Endometrial microvascular endothelial cells (primary cell): Measurements from ENCODE around the gene PLXNA4. TPM values are rescaled to one million over a fixed set of nuclear protein-coding genes. Genes with fewer than 3 reads are reported as not detected.

ENCODE experiments used
- in situ Hi-C: cut with HindIII; loops from 2 replicates; pipeline ENCODE4 v1.10.0; 2017; ENCODE audit warnings: low sequenced_read_pairs, low pct_unique_long_range_greater_than_20kb; ENCODE audit errors: inconsistent ontology term
- total RNA-seq: library from RNA; depleted of rRNA; stranded (reverse); fragments of >200 nt; gene quantifications from one replicate; pipeline ENCODE4 v1.2.3, GENCODE V29; 2015; ENCODE audit errors: inconsistent ontology term

The PLXNA4 gene
- total RNA-seq, 1 donor from 2014 or later, result 0.19 TPM

DNA sequence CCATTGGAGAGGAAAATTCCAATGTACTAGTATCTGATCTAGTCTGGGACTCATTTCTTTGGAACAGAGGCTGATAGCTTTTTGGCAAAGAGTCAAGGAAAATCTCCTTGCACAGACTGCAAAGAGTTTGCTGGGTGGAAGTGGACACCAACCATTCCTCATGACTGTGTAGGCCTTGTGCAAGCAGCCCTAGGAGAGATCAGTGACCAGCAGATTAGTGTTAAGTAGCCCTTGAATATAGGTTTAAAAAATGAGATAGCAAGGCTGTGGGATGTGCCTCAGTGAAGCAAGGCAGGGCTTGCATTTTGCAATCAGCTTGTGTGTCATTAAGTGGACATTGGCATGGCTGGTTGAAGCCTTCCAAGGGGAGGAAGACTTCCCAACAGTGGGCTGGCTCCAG, 341.6 kb downstream of the PLXNA4 start:
- in situ Hi-C loops, result no loop called here

DNA sequence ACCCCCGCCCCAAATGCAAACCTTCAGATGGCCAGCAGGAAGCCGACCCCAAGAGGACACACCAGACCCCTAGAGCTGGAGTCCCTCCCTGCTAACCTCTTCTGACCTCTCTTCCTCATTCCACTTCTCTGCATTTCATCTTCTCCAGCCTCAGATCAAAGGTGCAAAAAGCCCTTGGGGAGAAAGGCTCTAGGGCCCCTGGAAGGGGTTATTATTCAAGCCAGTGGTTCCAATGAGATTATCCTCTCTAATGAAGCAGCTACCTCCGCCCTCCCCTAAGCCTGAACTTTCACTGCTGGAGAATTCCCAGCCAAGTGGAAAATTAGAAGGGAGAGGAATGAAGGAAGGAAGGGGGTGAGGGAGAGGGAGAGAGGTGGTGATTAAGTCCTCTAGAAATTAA, 343.9 kb downstream of the PLXNA4 start:
- in situ Hi-C loops, result no loop called here

DNA sequence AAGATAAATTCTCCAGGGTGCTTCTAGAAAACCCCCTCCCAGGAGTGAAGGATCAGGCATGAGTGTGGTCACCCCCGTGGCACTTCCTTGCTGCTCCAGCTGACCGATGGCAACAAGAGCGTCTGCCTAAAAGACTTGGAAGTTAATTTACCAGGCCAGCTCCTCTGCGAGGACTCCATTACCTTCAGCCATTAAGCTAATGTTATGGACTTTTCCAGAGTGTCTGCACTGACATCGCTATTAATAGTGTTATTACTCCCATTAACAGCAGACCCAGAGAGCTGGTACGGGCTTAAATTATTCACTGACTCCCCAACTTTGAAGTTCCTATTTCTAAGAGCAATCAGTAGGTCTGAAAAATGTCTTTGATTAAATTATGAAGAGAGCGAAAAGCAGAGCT, 345.8 kb downstream of the PLXNA4 start:
- in situ Hi-C loops, result no loop called here

DNA sequence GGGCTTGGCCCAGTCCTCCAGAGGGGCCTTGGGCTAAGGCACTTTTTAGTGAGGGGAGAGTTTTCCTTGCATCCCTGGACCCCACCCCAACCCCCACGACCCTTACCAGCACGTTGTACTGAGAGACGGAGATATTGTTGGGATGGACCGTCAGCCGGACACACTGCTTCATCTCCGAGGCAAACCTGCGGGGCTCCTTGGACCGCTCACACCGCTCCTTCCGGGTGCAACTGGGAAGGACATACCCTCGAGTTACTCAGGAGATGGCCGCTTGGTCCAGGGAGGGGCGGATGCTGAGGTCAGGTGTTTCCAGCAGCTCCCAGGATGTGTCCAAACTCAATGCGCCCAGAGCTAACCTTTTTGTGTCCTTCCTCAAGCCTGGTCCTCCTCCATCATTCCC, 348.0 kb downstream of the PLXNA4 start:
- in situ Hi-C loops, result no loop called here

DNA sequence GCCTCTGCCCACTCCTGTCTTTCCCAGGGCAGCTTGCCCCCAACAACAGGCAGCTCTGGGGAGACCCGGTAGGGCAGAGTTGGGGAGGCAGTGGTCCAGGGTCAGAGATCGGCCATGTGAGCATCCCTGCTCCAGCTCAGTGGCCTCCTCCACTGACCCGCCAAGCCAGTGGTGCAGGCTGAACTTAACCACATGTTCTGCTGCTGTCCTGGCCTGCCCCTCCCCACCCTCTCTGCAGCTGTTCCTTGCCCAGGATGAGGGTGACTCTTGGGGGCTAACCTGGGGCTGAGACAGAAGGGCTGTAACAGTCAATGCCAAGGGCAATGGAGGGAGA, 349.3 kb downstream of the PLXNA4 start:
- in situ Hi-C loops, result no loop called here

DNA sequence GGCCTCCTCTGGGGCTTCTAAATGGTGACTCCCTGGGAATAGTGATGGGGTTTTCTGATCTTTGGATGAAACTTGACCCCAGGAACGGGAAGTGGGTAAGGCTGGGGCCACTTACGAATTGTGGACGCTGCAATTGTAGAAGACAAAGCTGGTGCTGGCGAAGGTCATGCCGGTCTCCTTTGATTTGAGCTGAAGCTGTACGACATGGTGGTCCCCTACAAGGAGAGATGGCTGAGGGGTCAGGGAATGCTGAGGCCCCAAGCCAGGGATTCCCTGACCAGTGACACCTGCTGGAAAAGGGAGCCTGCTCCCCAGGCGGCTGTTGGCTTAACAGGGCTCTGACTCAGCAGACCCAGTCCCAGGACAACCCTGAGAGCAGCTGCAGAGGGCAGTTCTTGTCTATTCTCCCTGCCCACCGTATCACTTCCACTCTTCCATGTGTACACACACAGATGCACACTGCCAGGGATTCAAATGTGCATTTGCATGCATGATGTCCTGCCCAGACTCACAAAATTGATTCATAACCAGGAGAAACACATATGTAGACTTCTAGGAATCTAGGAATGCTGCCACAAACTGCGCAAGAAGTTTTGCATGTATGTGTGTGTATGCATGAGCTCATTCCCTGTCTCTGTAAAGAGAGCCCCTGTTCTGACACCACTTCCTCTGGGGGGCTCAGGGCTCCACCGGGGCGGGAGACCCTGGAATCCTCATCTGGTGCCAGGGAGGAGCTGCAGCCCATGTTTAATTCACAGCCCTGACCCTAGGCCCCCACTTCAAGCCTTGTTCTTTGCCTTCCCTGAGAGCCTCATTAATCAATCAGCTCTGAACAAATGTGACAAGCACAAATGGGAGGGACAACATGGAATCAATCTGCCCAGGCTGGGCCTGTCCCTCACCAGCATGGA, 350.0 kb downstream of the PLXNA4 start:
- in situ Hi-C loops, result no loop called here

DNA sequence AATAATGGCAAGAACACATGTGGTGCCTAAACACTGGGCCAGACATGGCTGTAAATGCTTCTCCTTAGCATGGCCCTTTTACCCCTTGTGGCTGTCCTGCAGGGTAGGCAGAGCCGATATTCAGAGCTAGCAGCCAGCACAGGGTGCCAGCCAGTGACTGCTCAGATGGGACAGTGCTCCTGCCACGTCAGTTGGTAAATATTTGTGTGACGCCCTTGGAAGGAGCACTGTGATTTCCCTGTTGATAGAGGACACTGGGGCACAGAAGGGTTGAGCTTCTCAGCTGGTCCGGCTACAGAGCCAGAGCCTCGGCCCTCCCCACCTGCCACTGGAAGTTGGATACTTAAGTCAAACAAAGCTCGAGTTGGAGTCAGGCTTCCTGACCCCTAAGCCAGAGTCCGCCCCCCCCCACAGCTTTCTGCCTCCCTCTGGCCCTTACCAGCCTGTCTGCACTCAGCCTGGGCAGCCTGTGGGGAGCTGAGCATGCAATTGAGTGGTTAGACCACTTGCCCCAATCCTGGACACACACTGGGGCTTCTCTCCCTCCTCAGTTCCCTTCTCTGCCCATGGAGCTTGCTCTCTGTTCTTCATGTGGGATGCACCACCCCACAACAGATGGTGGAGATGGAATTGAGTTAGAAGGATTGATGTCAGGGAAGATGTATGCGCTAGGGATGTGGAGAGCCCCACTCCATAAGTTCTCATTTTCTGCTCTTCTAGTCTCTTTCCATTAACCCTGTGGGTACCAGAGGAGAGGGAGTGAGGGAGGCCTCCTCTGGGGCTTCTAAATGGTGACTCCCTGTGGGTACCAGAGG, 350.8 kb downstream of the PLXNA4 start:
- in situ Hi-C loops, result no loop called here

GRCh38 chr7:132221356-132221755, 354.9 kb downstream of the PLXNA4 start:
- in situ Hi-C loops, result no loop called here

GRCh38 chr7:132220060-132220459, 356.2 kb downstream of the PLXNA4 start:
- in situ Hi-C loops, result no loop called here

GRCh38 chr7:132218876-132219275, 357.4 kb downstream of the PLXNA4 start:
- in situ Hi-C loops, result no loop called here

DNA sequence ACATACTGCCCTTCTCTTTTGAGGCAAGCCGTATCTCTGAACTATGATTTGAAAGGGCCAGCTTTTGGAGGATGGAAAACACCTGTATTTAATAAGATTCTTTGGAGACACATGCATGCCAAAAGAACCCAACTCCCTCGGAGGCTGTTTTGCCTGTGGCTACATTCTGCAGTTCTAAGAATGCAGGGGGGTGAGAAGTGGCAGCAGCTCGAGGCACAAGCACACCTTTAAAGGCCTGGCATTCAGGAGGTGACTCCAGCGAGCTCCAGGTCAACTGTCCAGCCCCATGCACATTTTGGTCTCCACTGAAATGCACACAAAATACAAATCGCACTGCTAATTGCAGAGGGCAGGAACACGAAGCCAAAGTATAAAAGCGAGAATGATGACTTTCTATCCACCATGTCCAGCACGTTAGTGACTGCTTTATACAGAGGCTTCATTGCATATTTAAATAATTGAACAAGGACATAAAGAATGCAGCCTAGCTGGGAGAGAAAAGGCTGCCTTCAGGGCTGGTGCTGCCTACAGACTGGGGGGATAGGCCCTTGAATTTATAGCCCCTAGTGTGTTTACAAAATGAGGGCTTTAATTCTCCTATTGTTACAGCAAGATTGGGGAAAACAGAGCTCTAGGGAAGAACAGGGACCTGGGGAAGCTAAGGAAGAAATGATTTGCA, 359.3 kb downstream of the PLXNA4 start:
- in situ Hi-C loops, result no loop called here

- in situ Hi-C loops, result no loop called here
Measured at GRCh38 chr7:132214452-132214851, 361.8 kb downstream of the PLXNA4 start.

GRCh38 chr7:132213583-132213982, 362.7 kb downstream of the PLXNA4 start:
- in situ Hi-C loops, result no loop called here

- in situ Hi-C loops, result no loop called here
Measured at GRCh38 chr7:132211971-132212370, 364.3 kb downstream of the PLXNA4 start.

- in situ Hi-C loops, result no loop called here
Measured at GRCh38 chr7:132210821-132211220, 365.4 kb downstream of the PLXNA4 start.

GRCh38 chr7:132207782-132208181, 368.5 kb downstream of the PLXNA4 start:
- in situ Hi-C loops, result no loop called here

GRCh38 chr7:132207211-132207610, 369.1 kb downstream of the PLXNA4 start:
- in situ Hi-C loops, result no loop called here

DNA sequence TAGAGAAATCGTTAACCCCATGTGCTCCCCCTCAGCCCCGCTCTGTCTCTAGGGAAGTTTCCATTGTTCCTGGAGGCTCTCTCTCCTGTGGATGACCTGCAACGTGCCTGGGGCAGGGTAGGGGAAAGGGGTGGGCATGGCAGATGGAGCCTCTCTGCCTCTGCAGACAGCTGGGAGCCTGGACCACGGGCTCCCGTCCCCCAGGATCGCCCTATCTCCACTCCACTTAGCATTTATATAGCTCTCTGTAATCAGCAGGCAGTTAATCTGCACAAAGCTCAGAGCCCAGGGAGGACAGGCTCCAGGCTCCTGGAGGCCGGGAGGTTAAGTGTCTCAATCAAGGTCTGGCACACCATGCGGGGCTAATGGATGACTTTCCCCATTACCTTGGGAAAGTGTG, 369.7 kb downstream of the PLXNA4 start:
- in situ Hi-C loops, result no loop called here

- in situ Hi-C loops, result no loop called here
Measured at GRCh38 chr7:132205509-132205908, 370.8 kb downstream of the PLXNA4 start.

- in situ Hi-C loops, result no loop called here
Measured at GRCh38 chr7:132203021-132203420, 373.2 kb downstream of the PLXNA4 start.
